HFFc6 (cell line): ENCODE measurements around the gene FAM167B. TPM values are rescaled to one million over a fixed set of nuclear protein-coding genes. Genes with fewer than 3 reads are reported as not detected.
"Not testable (repeated sequence)": the region's sequence is repeated elsewhere in the genome, so short reads cannot be mapped to it uniquely, and the experiment has no call there.

Experiments used
- DNase-seq: peaks from one replicate; pipeline ENCODE4 v3.0.0-alpha.2; 2018
- H3K27ac Mint-ChIP-seq: 2 replicates; pipeline ENCODE4 v1.8.0; 2020; ENCODE audit warnings: mild to moderate bottlenecking, mixed read lengths
- H3K27me3 Mint-ChIP-seq: 2 replicates; pipeline ENCODE4 v1.8.0; 2021; ENCODE audit warnings: mild to moderate bottlenecking, moderate library complexity, mixed read lengths; ENCODE audit not compliant: insufficient read depth
- H3K36me3 Mint-ChIP-seq: 2 replicates; pipeline ENCODE4 v1.8.0; 2021; ENCODE audit warnings: low read depth, mixed read lengths
- H3K4me1 Mint-ChIP-seq: 2 replicates; pipeline ENCODE4 v1.8.0; 2020; ENCODE audit warnings: low read depth, mixed read lengths
- H3K4me3 Mint-ChIP-seq: 2 replicates; pipeline ENCODE4 v1.8.0; 2020; ENCODE audit warnings: mild to moderate bottlenecking, moderate library complexity, mixed read lengths
- H3K9me3 Mint-ChIP-seq: 2 replicates; pipeline ENCODE4 v1.8.0; 2020; ENCODE audit warnings: mild to moderate bottlenecking, mixed read lengths
- CTCF ChIP-seq: fragments of 200-600 bp; sonication (generic); IDR thresholded peaks from 2 replicates; pipeline ENCODE4 v1.5.0; 2021; ENCODE audit warnings: antibody characterized with exemption, mild to moderate bottlenecking
- total RNA-seq, 6 experiments: library from RNA; stranded (reverse); fragmentation: NEBNext Ultra II Directional; extraction: Animal tissue kit (Norgen Biotek cat#: 25700); gene quantifications; 2 replicates in 1 of 6; 3 replicates in 5 of 6; pipeline ENCODE4 v1.2.3, GENCODE V29; 2021

FAM167B gene
- total RNA-seq, 6 experiments from 2014 or later, result 1.1 to 2.1 (median 1.5) TPM

- H3K27ac Mint-ChIP-seq, result no peak overlapping the region
- no peaks in the 10 kb centered on the region for H3K36me3 Mint-ChIP-seq
- no peak overlapping the region for H3K4me3 Mint-ChIP-seq
- no peak for DNase-seq
- TF ChIP-seq CTCF, result no peak
- no peaks in the 10 kb centered on the region for H3K9me3 Mint-ChIP-seq
- H3K4me1 Mint-ChIP-seq, result 0 out of 2 replicates have a peak, but pooled peaks cover 5% of the 10 kb centered on the region
- peaks cover 32% of the 10 kb centered on the region for H3K27me3 Mint-ChIP-seq
Measured at GRCh38 chr1:32275424-32275823, 28.4 kb downstream of the FAM167B start.

DNA sequence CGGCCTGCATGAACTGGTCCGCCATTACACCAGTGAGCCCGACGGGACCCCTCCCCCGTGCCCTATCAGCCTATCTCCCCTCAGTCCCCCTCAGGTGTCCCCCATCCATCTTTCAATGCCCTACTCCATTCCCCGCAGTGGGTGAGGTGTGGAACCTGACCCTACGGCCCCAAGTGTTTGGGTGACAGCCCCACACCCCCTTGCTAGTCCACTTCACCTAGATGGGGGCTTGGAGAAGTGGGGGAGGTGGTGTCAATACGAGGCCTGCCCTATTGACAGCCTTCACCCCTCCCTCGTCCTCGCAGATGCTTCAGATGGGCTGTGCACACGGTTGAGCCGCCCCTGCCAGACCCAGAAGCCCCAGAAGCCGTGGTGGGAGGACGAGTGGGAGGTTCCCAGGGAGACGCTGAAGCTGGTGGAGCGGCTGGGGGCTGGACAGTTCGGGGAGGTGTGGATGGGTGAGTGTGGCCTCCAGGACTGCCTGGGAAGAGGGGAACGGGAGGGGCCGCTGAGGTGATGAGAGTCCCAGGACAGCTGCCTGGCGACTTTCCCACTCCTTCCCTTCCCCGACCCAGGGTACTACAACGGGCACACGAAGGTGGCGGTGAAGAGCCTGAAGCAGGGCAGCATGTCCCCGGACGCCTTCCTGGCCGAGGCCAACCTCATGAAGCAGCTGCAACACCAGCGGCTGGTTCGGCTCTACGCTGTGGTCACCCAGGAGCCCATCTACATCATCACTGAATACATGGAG is 29.2 kb downstream of the FAM167B start:
- no peaks in the 10 kb centered on the region for H3K36me3 Mint-ChIP-seq
- no peak overlapping the region for H3K27ac Mint-ChIP-seq
- no peak for TF ChIP-seq CTCF
- H3K4me1 Mint-ChIP-seq, result 0 out of 2 replicates have a peak, but pooled peaks cover 5% of the 10 kb centered on the region
- no peaks in the 10 kb centered on the region for H3K9me3 Mint-ChIP-seq
- DNase-seq, result no peak
- H3K4me3 Mint-ChIP-seq, result no peak overlapping the region
- H3K27me3 Mint-ChIP-seq, result peaks cover 34% of the 10 kb centered on the region

DNA sequence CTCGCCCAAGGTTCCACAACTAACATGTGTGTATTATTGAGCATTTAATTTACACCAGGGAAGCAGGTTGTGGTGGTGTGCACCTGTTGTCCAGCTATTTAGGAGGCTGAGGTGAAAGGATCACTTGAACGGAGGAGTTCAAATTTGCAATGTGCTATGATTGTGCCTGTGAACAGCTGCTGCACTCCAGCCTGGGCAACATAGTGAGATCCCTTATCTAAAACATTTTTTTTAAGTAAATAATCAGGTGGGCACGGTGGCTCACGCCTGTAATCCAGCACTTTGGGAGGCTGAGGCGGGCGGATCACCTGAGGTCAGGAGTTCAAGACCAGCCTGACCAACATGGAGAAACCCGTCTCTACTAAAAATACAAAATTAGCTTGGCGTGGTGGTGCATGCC is 37.8 kb downstream of the FAM167B start:
- not testable (repeated sequence) for H3K4me1 Mint-ChIP-seq, H3K27me3 Mint-ChIP-seq, H3K36me3 Mint-ChIP-seq, DNase-seq, H3K4me3 Mint-ChIP-seq, H3K9me3 Mint-ChIP-seq, H3K27ac Mint-ChIP-seq

GRCh38 chr1:32285658-32286057 is 38.6 kb downstream of the FAM167B start:
- no peak overlapping the region for H3K27ac Mint-ChIP-seq
- H3K27me3 Mint-ChIP-seq, result peaks cover 2% of the 10 kb centered on the region; the same call in 1 of the 2 replicates
- H3K36me3 Mint-ChIP-seq, result no peaks in the 10 kb centered on the region
- DNase-seq, result no peak
- H3K4me3 Mint-ChIP-seq, result no peak overlapping the region
- no peaks in the 10 kb centered on the region for H3K9me3 Mint-ChIP-seq
- H3K4me1 Mint-ChIP-seq, result no peaks in the 10 kb centered on the region
- TF ChIP-seq CTCF, result no peak

GRCh38 chr1:32286763-32287162 is 39.7 kb downstream of the FAM167B start:
- no peak for DNase-seq
- TF ChIP-seq CTCF, result no peak
- Mint-ChIP-seq H3K4me1 (peaks cover 8% of the 10 kb centered on the region), H3K27me3 (no peaks in the 10 kb centered on the region; the same call in 1 of the 2 replicates), H3K4me3 (no peak overlapping the region), H3K36me3 (no peaks in the 10 kb centered on the region), H3K9me3 (no peaks in the 10 kb centered on the region), H3K27ac (no peak overlapping the region)

GRCh38 chr1:32289256-32289655 is 42.2 kb downstream of the FAM167B start:
- DNase-seq, result no peak
- H3K4me1 Mint-ChIP-seq, result peaks cover 17% of the 10 kb centered on the region
- no peaks in the 10 kb centered on the region for H3K9me3 Mint-ChIP-seq
- TF ChIP-seq CTCF, result no peak
- peaks cover 2% of the 10 kb centered on the region; the same call in 1 of the 2 replicates for H3K27me3 Mint-ChIP-seq
- peaks cover 7% of the 10 kb centered on the region; the same call in 1 of the 2 replicates for H3K36me3 Mint-ChIP-seq
- no peak overlapping the region for H3K4me3 Mint-ChIP-seq
- H3K27ac Mint-ChIP-seq, result no peak overlapping the region
